GM18526 (cell line): ENCODE data around the gene TMED9.

Experiments used
- POLR2A ChIP-seq: IDR thresholded peaks from 3 replicates; pipeline ENCODE4 v1.6.1; 2011; ENCODE audit not compliant: insufficient read length; ENCODE audit errors: extremely low read depth

Gene TMED9

GRCh38 chr5:177568326-177568725 is 23.7 kb upstream of the TMED9 start:
- no peak for TF ChIP-seq POLR2A

- no peak for TF ChIP-seq POLR2A
These were observed 22.1 kb upstream of the TMED9 start for GRCh38 chr5:177569894-177570293.

- no peak for TF ChIP-seq POLR2A
These were observed 16.5 kb upstream of the TMED9 start for GRCh38 chr5:177575488-177575887.

GRCh38 chr5:177576169-177576568 is 15.8 kb upstream of the TMED9 start:
- TF ChIP-seq POLR2A = no peak

- no peak for TF ChIP-seq POLR2A
These were observed 13.7 kb upstream of the TMED9 start for GRCh38 chr5:177578316-177578715.

- no peak for TF ChIP-seq POLR2A
These were observed 3.5 kb upstream of the TMED9 start for GRCh38 chr5:177588413-177588909.

GRCh38 chr5:177590406-177590805 is 1.6 kb upstream of the TMED9 start:
- TF ChIP-seq POLR2A = no peak

- TF ChIP-seq POLR2A = no peak
These were observed 353 bp upstream of the TMED9 start for GRCh38 chr5:177591690-177592009.

- no peak for TF ChIP-seq POLR2A
These were observed 902 bp downstream of the TMED9 start for GRCh38 chr5:177592905-177593304.

GRCh38 chr5:177593511-177593910 is 1.5 kb downstream of the TMED9 start:
- no peak for TF ChIP-seq POLR2A

- TF ChIP-seq POLR2A = no peak
These were observed 2.1 kb downstream of the TMED9 start for GRCh38 chr5:177594071-177594470.

GRCh38 chr5:177595026-177595585 is 3.1 kb downstream of the TMED9 start:
- TF ChIP-seq POLR2A = no peak

GRCh38 chr5:177595991-177596774 is 4.2 kb downstream of the TMED9 start:
- no peak for TF ChIP-seq POLR2A

GRCh38 chr5:177596775-177597238 is 4.8 kb downstream of the TMED9 start:
- no peak for TF ChIP-seq POLR2A

- no peak for TF ChIP-seq POLR2A
These were observed 6.5 kb downstream of the TMED9 start for GRCh38 chr5:177598477-177598876.

- peak; percentile 93 for TF ChIP-seq POLR2A
These were observed 7.9 kb downstream of the TMED9 start, which contains the start of gene B4GALT7 for GRCh38 chr5:177599731-177600507. Gene B4GALT7, plus strand, starts transcription at chr5:177600132. Its CDS starts 79 bp downstream, at chr5:177600211.
